Measurements from ENCODE around the gene CCL25.

GRCh38 chr19:8109890-8110662 lies 57.5 kb downstream of the CCL25 start:
- TF ChIP-seq REST (IDR thresholded peaks at IDR 0.05; ENCODE audit: low read depth) (no peak), JUND (IDR thresholded peaks at IDR 0.05) (no peak), POLR2A (IDR thresholded peaks at IDR 0.05; ENCODE audit: borderline replicate concordance, extremely low read depth, insufficient read depth, insufficient read length) (no peak), EZH2phosphoT487 (IDR thresholded peaks at IDR 0.05; ENCODE audit: borderline replicate concordance) (no peak), EZH2 (IDR thresholded peaks at IDR 0.05) (no peak), POLR2AphosphoS5 (IDR thresholded peaks at IDR 0.05; ENCODE audit: low read depth, low read length) (no peak)
- TF ChIP-seq, protein P1, sequence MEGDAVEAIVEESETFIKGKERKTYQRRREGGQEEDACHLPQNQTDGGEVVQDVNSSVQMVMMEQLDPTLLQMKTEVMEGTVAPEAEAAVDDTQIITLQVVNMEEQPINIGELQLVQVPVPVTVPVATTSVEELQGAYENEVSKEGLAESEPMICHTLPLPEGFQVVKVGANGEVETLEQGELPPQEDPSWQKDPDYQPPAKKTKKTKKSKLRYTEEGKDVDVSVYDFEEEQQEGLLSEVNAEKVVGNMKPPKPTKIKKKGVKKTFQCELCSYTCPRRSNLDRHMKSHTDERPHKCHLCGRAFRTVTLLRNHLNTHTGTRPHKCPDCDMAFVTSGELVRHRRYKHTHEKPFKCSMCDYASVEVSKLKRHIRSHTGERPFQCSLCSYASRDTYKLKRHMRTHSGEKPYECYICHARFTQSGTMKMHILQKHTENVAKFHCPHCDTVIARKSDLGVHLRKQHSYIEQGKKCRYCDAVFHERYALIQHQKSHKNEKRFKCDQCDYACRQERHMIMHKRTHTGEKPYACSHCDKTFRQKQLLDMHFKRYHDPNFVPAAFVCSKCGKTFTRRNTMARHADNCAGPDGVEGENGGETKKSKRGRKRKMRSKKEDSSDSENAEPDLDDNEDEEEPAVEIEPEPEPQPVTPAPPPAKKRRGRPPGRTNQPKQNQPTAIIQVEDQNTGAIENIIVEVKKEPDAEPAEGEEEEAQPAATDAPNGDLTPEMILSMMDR (IDR thresholded peaks at IDR 0.05 in 2 of 3, conservative IDR thresholded peaks at IDR 0.05 in 1 of 3; ENCODE audit: borderline replicate concordance in 1 of 3, insufficient read depth in 1 of 3, low read depth in 2 of 3, low read length in 2 of 3), result no peak

All from HCT116 (cell line).